Measurements from ENCODE around the gene COL6A2. TPM values are rescaled to one million over a fixed set of nuclear protein-coding genes. Genes with fewer than 3 reads are reported as not detected.

The COL6A2 gene
- total and polyA plus RNA-seq, 2 of the 13 experiments (the other 11 are each of a cell fraction or from before 2014, with no cell fraction given): 0.07 to 0.41 TPM

DNA sequence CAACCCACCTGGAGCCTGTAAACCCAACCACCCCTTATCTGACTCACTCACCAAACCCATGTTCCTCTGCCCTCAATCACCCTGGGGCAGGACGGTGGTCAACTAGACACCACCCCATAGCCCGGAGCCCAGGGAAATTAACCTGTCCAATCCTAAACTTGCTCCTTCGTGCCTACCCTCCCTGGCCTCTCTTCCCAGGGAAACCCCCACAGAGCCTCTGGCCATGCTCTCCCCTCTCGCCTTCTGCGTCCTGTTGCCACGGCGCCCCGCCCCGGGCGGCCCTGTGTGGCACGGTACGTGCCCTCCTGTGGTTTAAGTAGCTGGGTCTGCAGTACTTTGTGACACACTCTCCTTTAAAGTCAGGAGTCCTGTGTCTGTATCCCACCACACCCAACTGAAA, 61.5 kb downstream of the COL6A2 start:
- ATAC-seq (no peak), FAIRE-seq (no peak), DNase-seq (ENCODE audit: low spot score) (no peak)
- WGBS (ENCODE audit: low lambda C conversion rate): 89% methylated on average over 12 of the region's 12 CpGs
- in situ Hi-C loops (cut with HindIII; ENCODE audit: extremely low pct_ligation_motif_present, low pct_unique_long_range_greater_than_20kb): no loop called here
- Histone ChIP-seq H3K27me3 (ENCODE audit: control insufficient read depth in 1 of 2, insufficient read depth in 2 of 2, low read length in 2 of 2) (no peaks in the 10 kb centered on the region; a peak in 1 of 5 replicates), H3K79me2 (ENCODE audit: insufficient read depth, low read length) (peaks cover 11% of the 10 kb centered on the region), H2AFZ (ENCODE audit: low read length) (no peak overlapping the region), H3K36me3 (replicated peaks in 1 of 2; ENCODE audit: control insufficient read depth in 1 of 2, insufficient read depth in 2 of 2, low read length in 2 of 2) (no peaks in the 10 kb centered on the region), H3K9ac (ENCODE audit: insufficient read depth, low read depth, low read length) (no peak overlapping the region), H4K20me1 (ENCODE audit: insufficient read depth, low read length) (no peaks in the 10 kb centered on the region), H3K27ac (ENCODE audit: extremely low read length, insufficient read depth, low read length) (no peak overlapping the region), H3K4me1 (ENCODE audit: insufficient read depth, low read length) (peaks cover 26% of the 10 kb centered on the region), H3K4me3 (replicated peaks in 1 of 3; ENCODE audit: insufficient read depth in 1 of 3, low read depth in 2 of 3, low read length in 3 of 3) (no peak overlapping the region), H3K9me3 (ENCODE audit: low read length) (no peaks in the 10 kb centered on the region), H3K4me2 (ENCODE audit: low read depth, low read length) (no peak overlapping the region)
- BruUV-seq (replicated peaks): no TSS peak
- POLR2A ChIA-PET: no interaction called here
- intact Hi-C loops (cut with micrococcal nuclease; ENCODE audit: unreplicated experiment): loop anchor here (5.0 kb wide), 1 partner anchor 68 kb away; the partner anchor contains the start of gene LSS
- CTCF ChIA-PET (ENCODE audit: low intra/inter-chr PET ratio, low total read pairs): no interaction called here
- TF ChIP-seq ARNT (IDR thresholded peaks at IDR 0.05) (no peak), PHF5A (CRISPR knock-in tag; IDR thresholded peaks at IDR 0.05; ENCODE audit: low read depth, unreplicated experiment) (no peak), KDM4B (CRISPR knock-in tag; IDR thresholded peaks at IDR 0.05) (no peak), RBM22 (optimal IDR thresholded peaks at IDR 0.05; ENCODE audit: low read length) (no peak), ZNF138 (CRISPR knock-in tag; IDR thresholded peaks at IDR 0.05; ENCODE audit: low read depth) (no peak), SMC3 (IDR thresholded peaks at IDR 0.05; ENCODE audit: low read length) (no peak), RELA (CRISPR knock-in tag; IDR thresholded peaks at IDR 0.05) (no peak)
- TF ChIP-seq, protein P1, sequence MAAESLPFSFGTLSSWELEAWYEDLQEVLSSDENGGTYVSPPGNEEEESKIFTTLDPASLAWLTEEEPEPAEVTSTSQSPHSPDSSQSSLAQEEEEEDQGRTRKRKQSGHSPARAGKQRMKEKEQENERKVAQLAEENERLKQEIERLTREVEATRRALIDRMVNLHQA (CRISPR knock-in tag; IDR thresholded peaks at IDR 0.05): no peak

GRCh38 chr21:46159841-46160656, 62.1 kb downstream of the COL6A2 start:
- CTCF ChIA-PET (ENCODE audit: low intra/inter-chr PET ratio, low total read pairs): no interaction called here
- BruUV-seq (replicated peaks): no TSS peak
- Histone ChIP-seq H3K4me2 (ENCODE audit: low read depth, low read length) (no peak overlapping the region), H3K4me1 (ENCODE audit: insufficient read depth, low read length) (peaks cover 26% of the 10 kb centered on the region), H3K27me3 (ENCODE audit: control insufficient read depth in 1 of 2, insufficient read depth in 2 of 2, low read length in 2 of 2) (no peaks in the 10 kb centered on the region; a peak in 1 of 5 replicates), H3K27ac (ENCODE audit: extremely low read length, insufficient read depth, low read length) (no peak overlapping the region), H3K36me3 (replicated peaks in 1 of 2; ENCODE audit: control insufficient read depth in 1 of 2, insufficient read depth in 2 of 2, low read length in 2 of 2) (no peaks in the 10 kb centered on the region), H3K9ac (ENCODE audit: insufficient read depth, low read depth, low read length) (no peak overlapping the region), H3K9me3 (ENCODE audit: low read length) (no peaks in the 10 kb centered on the region), H3K4me3 (replicated peaks in 1 of 3; ENCODE audit: insufficient read depth in 1 of 3, low read depth in 2 of 3, low read length in 3 of 3) (no peak overlapping the region), H3K79me2 (ENCODE audit: insufficient read depth, low read length) (peaks cover 4% of the 10 kb centered on the region), H4K20me1 (ENCODE audit: insufficient read depth, low read length) (no peaks in the 10 kb centered on the region), H2AFZ (ENCODE audit: low read length) (no peak overlapping the region)
- POLR2A ChIA-PET: interaction anchor here (0.6 kb wide), 1 partner anchor 186 kb away, joined by 3 read pairs; no protein-coding TSS in a partner anchor
- DNase-seq (ENCODE audit: low spot score) (no peak), FAIRE-seq (no peak), ATAC-seq (peak; percentile 4; the same call in 1 of the 3 replicates)
- no peak for TF ChIP-seq STAT5B (CRISPR knock-in tag; IDR thresholded peaks at IDR 0.05)
- TF ChIP-seq SPEN (CRISPR knock-in tag; IDR thresholded peaks at IDR 0.05; ENCODE audit: low read depth): no peak
- TF ChIP-seq, protein P2, sequence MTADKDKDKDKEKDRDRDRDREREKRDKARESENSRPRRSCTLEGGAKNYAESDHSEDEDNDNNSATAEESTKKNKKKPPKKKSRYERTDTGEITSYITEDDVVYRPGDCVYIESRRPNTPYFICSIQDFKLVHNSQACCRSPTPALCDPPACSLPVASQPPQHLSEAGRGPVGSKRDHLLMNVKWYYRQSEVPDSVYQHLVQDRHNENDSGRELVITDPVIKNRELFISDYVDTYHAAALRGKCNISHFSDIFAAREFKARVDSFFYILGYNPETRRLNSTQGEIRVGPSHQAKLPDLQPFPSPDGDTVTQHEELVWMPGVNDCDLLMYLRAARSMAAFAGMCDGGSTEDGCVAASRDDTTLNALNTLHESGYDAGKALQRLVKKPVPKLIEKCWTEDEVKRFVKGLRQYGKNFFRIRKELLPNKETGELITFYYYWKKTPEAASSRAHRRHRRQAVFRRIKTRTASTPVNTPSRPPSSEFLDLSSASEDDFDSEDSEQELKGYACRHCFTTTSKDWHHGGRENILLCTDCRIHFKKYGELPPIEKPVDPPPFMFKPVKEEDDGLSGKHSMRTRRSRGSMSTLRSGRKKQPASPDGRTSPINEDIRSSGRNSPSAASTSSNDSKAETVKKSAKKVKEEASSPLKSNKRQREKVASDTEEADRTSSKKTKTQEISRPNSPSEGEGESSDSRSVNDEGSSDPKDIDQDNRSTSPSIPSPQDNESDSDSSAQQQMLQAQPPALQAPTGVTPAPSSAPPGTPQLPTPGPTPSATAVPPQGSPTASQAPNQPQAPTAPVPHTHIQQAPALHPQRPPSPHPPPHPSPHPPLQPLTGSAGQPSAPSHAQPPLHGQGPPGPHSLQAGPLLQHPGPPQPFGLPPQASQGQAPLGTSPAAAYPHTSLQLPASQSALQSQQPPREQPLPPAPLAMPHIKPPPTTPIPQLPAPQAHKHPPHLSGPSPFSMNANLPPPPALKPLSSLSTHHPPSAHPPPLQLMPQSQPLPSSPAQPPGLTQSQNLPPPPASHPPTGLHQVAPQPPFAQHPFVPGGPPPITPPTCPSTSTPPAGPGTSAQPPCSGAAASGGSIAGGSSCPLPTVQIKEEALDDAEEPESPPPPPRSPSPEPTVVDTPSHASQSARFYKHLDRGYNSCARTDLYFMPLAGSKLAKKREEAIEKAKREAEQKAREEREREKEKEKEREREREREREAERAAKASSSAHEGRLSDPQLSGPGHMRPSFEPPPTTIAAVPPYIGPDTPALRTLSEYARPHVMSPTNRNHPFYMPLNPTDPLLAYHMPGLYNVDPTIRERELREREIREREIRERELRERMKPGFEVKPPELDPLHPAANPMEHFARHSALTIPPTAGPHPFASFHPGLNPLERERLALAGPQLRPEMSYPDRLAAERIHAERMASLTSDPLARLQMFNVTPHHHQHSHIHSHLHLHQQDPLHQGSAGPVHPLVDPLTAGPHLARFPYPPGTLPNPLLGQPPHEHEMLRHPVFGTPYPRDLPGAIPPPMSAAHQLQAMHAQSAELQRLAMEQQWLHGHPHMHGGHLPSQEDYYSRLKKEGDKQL (CRISPR knock-in tag; IDR thresholded peaks at IDR 0.05; ENCODE audit: low read depth): no peak
- TF ChIP-seq TGIF2 (CRISPR knock-in tag; IDR thresholded peaks at IDR 0.05): no peak
- in situ Hi-C loops (cut with HindIII; ENCODE audit: extremely low pct_ligation_motif_present, low pct_unique_long_range_greater_than_20kb) (no loop called here), intact Hi-C loops (cut with micrococcal nuclease; ENCODE audit: unreplicated experiment) (loop anchor here (5.0 kb wide), 1 partner anchor 67 kb away; the partner anchor contains the start of gene LSS)
- WGBS (ENCODE audit: low lambda C conversion rate): 86% methylated on average over 24 of the region's 32 CpGs
